Neural cell (in vitro differentiated cells): ENCODE measurements around the gene EHMT1. TPM values are rescaled to one million over a fixed set of nuclear protein-coding genes. Genes with fewer than 3 reads are reported as not detected.
"Not testable (repeated sequence)": the region's sequence is repeated elsewhere in the genome, so short reads cannot be mapped to it uniquely, and the experiment has no call there.

Experiments used
- H2AFZ ChIP-seq: fragments of 200-600, 300-800 bp; sonication (generic), shearing (Covaris generic); 2 replicates; pipeline ENCODE4 v1.6.0; 2014; ENCODE audit warnings: low read depth, mild to moderate bottlenecking, antibody characterized with exemption, low read length, moderate library complexity
- H3F3A ChIP-seq: fragments of 200-600 bp; shearing (Covaris generic); 2 replicates; pipeline ENCODE4 v1.6.1; 2016; ENCODE audit warnings: mild to moderate bottlenecking, moderate library complexity, mixed read lengths, antibody characterized with exemption, low read length; ENCODE audit not compliant: insufficient read depth, poor library complexity, severe bottlenecking
- H3K27ac ChIP-seq: fragments of 200-600, 300-800 bp; sonication (generic), shearing (Covaris generic); 2 replicates; pipeline ENCODE4 v1.5.1; 2014; ENCODE audit warnings: mild to moderate bottlenecking, low read length, moderate library complexity
- H3K27me3 ChIP-seq: fragments of 300-800, 200-600 bp; sonication (generic), shearing (Covaris generic); 2 replicates; pipeline ENCODE4 v1.6.0; 2014; ENCODE audit warnings: mild to moderate bottlenecking, low read depth, low read length, moderate library complexity; ENCODE audit not compliant: insufficient read depth
- H3K36me3 ChIP-seq: fragments of 300-800, 200-600 bp; sonication (generic), shearing (Covaris generic); 2 replicates; pipeline ENCODE4 v1.5.1; 2014; ENCODE audit warnings: mild to moderate bottlenecking, antibody characterized with exemption, low read length, moderate library complexity; ENCODE audit not compliant: insufficient read depth
- H3K4me2 ChIP-seq: fragments of 300-800, 200-600 bp; sonication (generic), shearing (Covaris generic); 2 replicates; pipeline ENCODE4 v1.6.0; 2014; ENCODE audit warnings: mild to moderate bottlenecking, low read length
- H3K4me3 ChIP-seq: fragments of 300-800, 200-600 bp; sonication (generic), shearing (Covaris generic); 2 replicates; pipeline ENCODE4 v1.5.1; 2014; ENCODE audit warnings: mild to moderate bottlenecking, low read length, moderate library complexity
- H3K79me2 ChIP-seq: fragments of 200-600 bp; shearing (Covaris generic); replicated peaks from 2 replicates; pipeline ENCODE4 v1.6.0; 2014; ENCODE audit warnings: mild to moderate bottlenecking, low read length, moderate library complexity; ENCODE audit not compliant: insufficient read depth
- H3K9ac ChIP-seq: fragments of 300-800, 200-600 bp; sonication (generic), shearing (Covaris generic); 2 replicates; pipeline ENCODE4 v1.6.1; 2016; ENCODE audit warnings: mild to moderate bottlenecking, low read length, mixed read lengths
- H3K9me2 ChIP-seq: fragments of 200-600 bp; shearing (Covaris generic); 2 replicates; pipeline ENCODE4 v1.6.1; 2016; ENCODE audit warnings: mild to moderate bottlenecking, low read length, mixed read lengths; ENCODE audit not compliant: insufficient read depth
- H3K9me3 ChIP-seq: fragments of 200-600, 300-800 bp; sonication (generic), shearing (Covaris generic); 2 replicates; pipeline ENCODE4 v1.6.1; 2016; ENCODE audit warnings: mild to moderate bottlenecking, mixed run types, low read length, moderate library complexity, mixed read lengths
- H4K20me1 ChIP-seq: fragments of 200-600 bp; shearing (Covaris generic); 2 replicates; pipeline ENCODE4 v1.6.1; 2016; ENCODE audit warnings: mild to moderate bottlenecking, mixed run types; ENCODE audit not compliant: insufficient read depth
- EP300 ChIP-seq: fragments of 450-650 bp; conservative IDR thresholded peaks from 2 replicates; pipeline ENCODE4 v1.6.1; 2014; ENCODE audit warnings: antibody characterized with exemption, mild to moderate bottlenecking, moderate library complexity; ENCODE audit not compliant: poor library complexity, severe bottlenecking
- EZH2 ChIP-seq: fragments of 200-600, 300-800 bp; shearing (Covaris generic), sonication (generic); IDR thresholded peaks from 2 replicates; pipeline ENCODE4 v1.6.1; 2014; ENCODE audit warnings: antibody characterized with exemption, low read length, borderline replicate concordance, mild to moderate bottlenecking; ENCODE audit not compliant: insufficient read depth, poor library complexity, severe bottlenecking
- MXI1 ChIP-seq: fragments of 450-650 bp; conservative IDR thresholded peaks from 2 replicates; pipeline ENCODE4 v1.6.1; 2014; ENCODE audit warnings: antibody characterized with exemption, mild to moderate bottlenecking; ENCODE audit not compliant: poor library complexity, severe bottlenecking
- POLR2AphosphoS5 ChIP-seq: IDR thresholded peaks from 2 replicates; pipeline ENCODE4 v1.6.1; 2012
- RAD21 ChIP-seq: fragments of 450-650 bp; conservative IDR thresholded peaks from 2 replicates; pipeline ENCODE4 v1.6.1; 2014; ENCODE audit warnings: antibody characterized with exemption, mild to moderate bottlenecking, moderate library complexity
- SMC3 ChIP-seq: fragments of 450-650 bp; conservative IDR thresholded peaks from 2 replicates; pipeline ENCODE4 v1.6.1; 2014; ENCODE audit warnings: antibody characterized with exemption, mild to moderate bottlenecking, moderate library complexity; ENCODE audit not compliant: poor library complexity
- TAF1 ChIP-seq: IDR thresholded peaks from 2 replicates; pipeline ENCODE4 v1.6.1; 2012; ENCODE audit warnings: low read depth
- polyA plus RNA-seq: library from polyadenylated mRNA; depleted of rRNA; stranded (reverse); fragments of >200 nt; gene quantifications from 2 replicates; pipeline ENCODE4 v1.2.3, GENCODE V29; 2014
- TF ChIP-seq, protein P1 (sequence below): IDR thresholded peaks from 2 replicates; pipeline ENCODE4 v1.6.1; 2012; ENCODE audit warnings: borderline replicate concordance
- TF ChIP-seq, protein P2 (sequence below): fragments of 450-650 bp; IDR thresholded peaks from 2 replicates; pipeline ENCODE4 v1.5.1; 2014; ENCODE audit warnings: antibody characterized with exemption, mild to moderate bottlenecking, moderate library complexity; ENCODE audit not compliant: poor library complexity, severe bottlenecking

Gene EHMT1
- polyA plus RNA-seq, 1 donor from 2014 or later = 53.0 TPM

DNA sequence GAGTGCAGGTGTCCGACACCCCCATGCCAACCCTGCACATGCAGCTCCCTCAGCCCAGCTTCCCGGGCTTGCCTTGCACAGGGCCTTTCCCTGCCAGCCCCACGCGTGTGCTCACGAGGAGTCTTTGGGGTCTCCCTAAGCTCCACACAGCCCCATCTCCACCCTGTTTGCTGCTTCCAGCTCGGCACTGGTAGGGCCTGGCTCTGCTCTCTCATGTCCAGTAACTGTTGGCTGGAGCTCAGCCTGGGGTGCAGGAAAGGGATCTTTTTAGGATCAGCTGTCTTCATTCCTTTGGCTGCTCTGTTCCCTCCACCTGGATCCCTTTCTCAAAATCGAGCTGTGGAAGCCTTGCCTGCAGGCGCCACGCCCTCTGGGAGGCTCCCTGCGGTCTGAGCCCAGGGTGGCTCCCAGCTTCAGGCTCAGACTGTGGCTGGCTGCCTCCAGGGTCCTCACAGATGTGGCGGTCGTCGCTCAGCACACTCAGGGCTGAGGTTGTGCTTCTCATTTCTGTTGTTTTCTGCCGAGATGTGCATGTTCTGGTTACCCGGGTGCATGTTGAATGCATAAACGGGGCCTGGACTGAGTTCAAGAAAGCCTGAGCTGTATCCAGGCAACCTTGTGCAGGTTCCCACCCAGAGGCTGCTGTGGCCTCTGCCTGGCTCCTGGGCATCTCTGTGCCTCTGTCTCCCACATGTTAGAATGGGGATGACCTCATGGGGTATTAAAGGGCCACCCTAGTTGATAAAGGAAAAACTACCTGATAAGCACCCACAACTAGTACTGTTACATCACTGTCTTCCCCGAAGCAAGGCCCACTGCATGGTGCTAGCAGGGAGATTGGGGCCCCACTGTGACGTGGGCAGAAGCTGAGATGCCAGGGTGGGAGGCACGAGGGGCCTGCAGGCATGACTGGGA, 263.0 kb downstream of the EHMT1 start:
- Histone ChIP-seq H3K79me2 (no peaks in the 10 kb centered on the region), H3K4me3 (no peak overlapping the region), H3K27ac (no peak overlapping the region), H2AFZ (no peak overlapping the region), H3K4me2 (no peak overlapping the region), H3K36me3 (no peaks in the 10 kb centered on the region), H3K27me3 (no peaks in the 10 kb centered on the region), H3K9me3 (no peaks in the 10 kb centered on the region), H3K9me2 (no peaks in the 10 kb centered on the region), H4K20me1 (no peaks in the 10 kb centered on the region), H3K9ac (no peak overlapping the region), H3F3A (no peaks in the 10 kb centered on the region)
- TF ChIP-seq RAD21 = no peak
- no peak for TF ChIP-seq TAF1
- TF ChIP-seq POLR2AphosphoS5 = no peak
- TF ChIP-seq, protein P1, sequence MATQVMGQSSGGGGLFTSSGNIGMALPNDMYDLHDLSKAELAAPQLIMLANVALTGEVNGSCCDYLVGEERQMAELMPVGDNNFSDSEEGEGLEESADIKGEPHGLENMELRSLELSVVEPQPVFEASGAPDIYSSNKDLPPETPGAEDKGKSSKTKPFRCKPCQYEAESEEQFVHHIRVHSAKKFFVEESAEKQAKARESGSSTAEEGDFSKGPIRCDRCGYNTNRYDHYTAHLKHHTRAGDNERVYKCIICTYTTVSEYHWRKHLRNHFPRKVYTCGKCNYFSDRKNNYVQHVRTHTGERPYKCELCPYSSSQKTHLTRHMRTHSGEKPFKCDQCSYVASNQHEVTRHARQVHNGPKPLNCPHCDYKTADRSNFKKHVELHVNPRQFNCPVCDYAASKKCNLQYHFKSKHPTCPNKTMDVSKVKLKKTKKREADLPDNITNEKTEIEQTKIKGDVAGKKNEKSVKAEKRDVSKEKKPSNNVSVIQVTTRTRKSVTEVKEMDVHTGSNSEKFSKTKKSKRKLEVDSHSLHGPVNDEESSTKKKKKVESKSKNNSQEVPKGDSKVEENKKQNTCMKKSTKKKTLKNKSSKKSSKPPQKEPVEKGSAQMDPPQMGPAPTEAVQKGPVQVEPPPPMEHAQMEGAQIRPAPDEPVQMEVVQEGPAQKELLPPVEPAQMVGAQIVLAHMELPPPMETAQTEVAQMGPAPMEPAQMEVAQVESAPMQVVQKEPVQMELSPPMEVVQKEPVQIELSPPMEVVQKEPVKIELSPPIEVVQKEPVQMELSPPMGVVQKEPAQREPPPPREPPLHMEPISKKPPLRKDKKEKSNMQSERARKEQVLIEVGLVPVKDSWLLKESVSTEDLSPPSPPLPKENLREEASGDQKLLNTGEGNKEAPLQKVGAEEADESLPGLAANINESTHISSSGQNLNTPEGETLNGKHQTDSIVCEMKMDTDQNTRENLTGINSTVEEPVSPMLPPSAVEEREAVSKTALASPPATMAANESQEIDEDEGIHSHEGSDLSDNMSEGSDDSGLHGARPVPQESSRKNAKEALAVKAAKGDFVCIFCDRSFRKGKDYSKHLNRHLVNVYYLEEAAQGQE = no peak
- no peak for TF ChIP-seq MXI1
- TF ChIP-seq, protein P2, sequence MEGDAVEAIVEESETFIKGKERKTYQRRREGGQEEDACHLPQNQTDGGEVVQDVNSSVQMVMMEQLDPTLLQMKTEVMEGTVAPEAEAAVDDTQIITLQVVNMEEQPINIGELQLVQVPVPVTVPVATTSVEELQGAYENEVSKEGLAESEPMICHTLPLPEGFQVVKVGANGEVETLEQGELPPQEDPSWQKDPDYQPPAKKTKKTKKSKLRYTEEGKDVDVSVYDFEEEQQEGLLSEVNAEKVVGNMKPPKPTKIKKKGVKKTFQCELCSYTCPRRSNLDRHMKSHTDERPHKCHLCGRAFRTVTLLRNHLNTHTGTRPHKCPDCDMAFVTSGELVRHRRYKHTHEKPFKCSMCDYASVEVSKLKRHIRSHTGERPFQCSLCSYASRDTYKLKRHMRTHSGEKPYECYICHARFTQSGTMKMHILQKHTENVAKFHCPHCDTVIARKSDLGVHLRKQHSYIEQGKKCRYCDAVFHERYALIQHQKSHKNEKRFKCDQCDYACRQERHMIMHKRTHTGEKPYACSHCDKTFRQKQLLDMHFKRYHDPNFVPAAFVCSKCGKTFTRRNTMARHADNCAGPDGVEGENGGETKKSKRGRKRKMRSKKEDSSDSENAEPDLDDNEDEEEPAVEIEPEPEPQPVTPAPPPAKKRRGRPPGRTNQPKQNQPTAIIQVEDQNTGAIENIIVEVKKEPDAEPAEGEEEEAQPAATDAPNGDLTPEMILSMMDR = no peak
- TF ChIP-seq SMC3 = no peak
- TF ChIP-seq EZH2 = no peak
- TF ChIP-seq EP300 = no peak

DNA sequence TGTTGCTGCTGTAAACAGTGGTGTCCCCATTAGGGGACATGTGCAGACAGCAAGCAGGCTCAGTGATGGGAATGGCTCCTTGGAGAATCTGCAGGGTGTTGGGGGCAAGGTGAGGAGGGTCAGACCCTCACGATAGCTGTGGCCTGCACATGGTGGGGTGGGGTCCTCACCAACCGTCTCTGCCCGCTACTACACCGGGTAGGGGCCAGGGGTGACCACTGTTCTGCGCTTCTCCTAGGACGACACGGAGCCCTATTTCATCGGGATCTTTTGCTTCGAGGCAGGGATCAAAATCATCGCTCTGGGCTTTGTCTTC, 263.7 kb downstream of the EHMT1 start:
- Histone ChIP-seq H2AFZ (no peak overlapping the region), H3K9me2 (no peaks in the 10 kb centered on the region), H3K4me2 (no peak overlapping the region), H3K9me3 (no peaks in the 10 kb centered on the region), H3K36me3 (no peaks in the 10 kb centered on the region), H3F3A (no peaks in the 10 kb centered on the region), H3K4me3 (no peak overlapping the region), H3K9ac (no peak overlapping the region), H4K20me1 (no peaks in the 10 kb centered on the region), H3K27ac (no peak overlapping the region), H3K27me3 (no peaks in the 10 kb centered on the region), H3K79me2 (no peaks in the 10 kb centered on the region)
- TF ChIP-seq, protein P1 = no peak
- no peak for TF ChIP-seq EZH2
- TF ChIP-seq, protein P2 = no peak
- TF ChIP-seq MXI1 = no peak
- TF ChIP-seq SMC3 = no peak
- TF ChIP-seq TAF1 = no peak
- TF ChIP-seq RAD21 = no peak
- no peak for TF ChIP-seq POLR2AphosphoS5
- no peak for TF ChIP-seq EP300

DNA sequence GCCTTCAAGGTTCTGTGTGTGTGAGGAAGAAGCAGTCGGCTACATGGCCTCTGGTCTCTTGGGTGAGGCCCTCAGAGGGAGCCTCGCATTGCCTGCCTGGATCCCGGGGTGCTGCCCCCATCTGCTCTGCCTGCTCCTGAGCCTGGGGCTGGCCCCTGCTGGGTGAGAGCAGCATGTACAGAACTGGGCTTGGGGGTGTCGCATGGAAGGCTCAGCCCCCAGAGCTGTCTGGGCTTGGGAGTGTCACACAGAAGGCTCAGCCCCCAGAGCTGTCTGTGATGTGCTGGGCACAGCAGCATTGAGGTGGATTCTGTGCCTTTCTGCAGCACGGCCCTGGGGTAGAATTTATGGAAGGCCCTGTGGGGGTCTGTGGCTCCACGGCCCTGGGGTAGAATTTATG, 265.2 kb downstream of the EHMT1 start:
- not testable (repeated sequence) for H3F3A ChIP-seq, H2AFZ ChIP-seq, H3K4me2 ChIP-seq, H4K20me1 ChIP-seq, H3K36me3 ChIP-seq, H3K79me2 ChIP-seq, H3K27ac ChIP-seq, H3K9me2 ChIP-seq, H3K9me3 ChIP-seq, H3K9ac ChIP-seq, H3K4me3 ChIP-seq, H3K27me3 ChIP-seq
